ENCODE measurements around the gene FN3K. TPM values are rescaled to one million over a fixed set of nuclear protein-coding genes. Genes with fewer than 3 reads are reported as not detected.
A peak's percentile ranks its signal among the peaks of the same experiment; 100 is the strongest.

The FN3K gene
- total and polyA plus RNA-seq, 2 of the 13 experiments (the other 11 are each of a cell fraction or from before 2014, with no cell fraction given), result 3.5 to 12.2 TPM

- TF ChIP-seq RBM39 (IDR thresholded peaks at IDR 0.05; ENCODE audit: low read depth, low read length, poor library complexity, severe bottlenecking) (no peak), MAFK (conservative IDR thresholded peaks at IDR 0.05 in 1 of 2, IDR thresholded peaks at IDR 0.05 in 1 of 2; ENCODE audit: low read length in 2 of 2) (no peak), ZSCAN29 (CRISPR knock-in tag; conservative IDR thresholded peaks at IDR 0.05) (no peak), PAWR (CRISPR knock-in tag; IDR thresholded peaks at IDR 0.05; ENCODE audit: borderline replicate concordance) (no peak), PRDM4 (CRISPR knock-in tag; IDR thresholded peaks at IDR 0.05; ENCODE audit: borderline replicate concordance) (no peak), SIX1 (CRISPR knock-in tag; IDR thresholded peaks at IDR 0.05; ENCODE audit: borderline replicate concordance) (no peak), BRD4 (CRISPR knock-in tag; IDR thresholded peaks at IDR 0.05) (no peak), SOX13 (IDR thresholded peaks at IDR 0.05) (no peak), SOX13 (CRISPR knock-in tag; conservative IDR thresholded peaks at IDR 0.05 in 1 of 2, IDR thresholded peaks at IDR 0.05 in 1 of 2) (peak in 1 of 2 experiments; percentile 51; a peak in 1 of 4 replicates), ZNF256 (CRISPR knock-in tag; conservative IDR thresholded peaks at IDR 0.05) (no peak), FOXC1 (CRISPR knock-in tag; IDR thresholded peaks at IDR 0.05; ENCODE audit: borderline replicate concordance) (no peak), THAP11 (CRISPR knock-in tag; IDR thresholded peaks at IDR 0.05) (no peak), RCOR2 (CRISPR knock-in tag; IDR thresholded peaks at IDR 0.05) (0 out of 2 replicates have a peak, but pooled peaks have one; percentile 37), ELF3 (CRISPR knock-in tag; IDR thresholded peaks at IDR 0.05) (no peak; the same call in 1 of the 2 replicates), HDAC1 (CRISPR knock-in tag; IDR thresholded peaks at IDR 0.05) (peak; percentile 25; the same call in 1 of the 2 replicates), ZNF576 (CRISPR knock-in tag; IDR thresholded peaks at IDR 0.05) (no peak), U2AF1 (optimal IDR thresholded peaks at IDR 0.05; ENCODE audit: low read depth, low read length) (no peak), ZNF234 (CRISPR knock-in tag; conservative IDR thresholded peaks at IDR 0.05) (no peak), NFKB2 (CRISPR knock-in tag; IDR thresholded peaks at IDR 0.05; ENCODE audit: borderline replicate concordance) (no peak), ZNF790 (CRISPR knock-in tag; IDR thresholded peaks at IDR 0.05; ENCODE audit: borderline replicate concordance) (no peak), ZNF746 (CRISPR knock-in tag; IDR thresholded peaks at IDR 0.05) (no peak), PAF1 (CRISPR knock-in tag; IDR thresholded peaks at IDR 0.05) (no peak), ZNF484 (CRISPR knock-in tag; IDR thresholded peaks at IDR 0.05; ENCODE audit: borderline replicate concordance, low read depth) (no peak), PAX8 (CRISPR knock-in tag; IDR thresholded peaks at IDR 0.05; ENCODE audit: borderline replicate concordance) (no peak), XBP1 (CRISPR knock-in tag; IDR thresholded peaks at IDR 0.05) (no peak), ZNF44 (CRISPR knock-in tag; IDR thresholded peaks at IDR 0.05) (no peak), IRF9 (CRISPR knock-in tag; IDR thresholded peaks at IDR 0.05; ENCODE audit: borderline replicate concordance) (no peak), ZNF282 (IDR thresholded peaks at IDR 0.05; ENCODE audit: partially characterized antibody) (no peak), SIN3B (IDR thresholded peaks at IDR 0.05; ENCODE audit: low read length) (no peak), ZNF101 (CRISPR knock-in tag; IDR thresholded peaks at IDR 0.05; ENCODE audit: borderline replicate concordance, low read depth) (no peak)
These were observed 36.6 kb downstream of the FN3K start (continued) for GRCh38 chr17:82772026-82772425.
